Measurements from ENCODE around the gene CATSPERE.

GRCh38 chr1:244583358-244583982 lies 122.4 kb downstream of the CATSPERE start:
- no peak for TF ChIP-seq CTCF (IDR thresholded peaks at IDR 0.05)
- no peak for TF ChIP-seq POLR2A (IDR thresholded peaks at IDR 0.05)
